UCSD-AML1 (cell line): Measurements from ENCODE around the gene UXS1.

Source experiments
- DNase-seq: peaks from one replicate; lab custom pipeline; 2025; ENCODE audit not compliant: unreplicated experiment; lab: John Stamatoyannopoulos, UW

Gene UXS1

GRCh38 chr2:106090916-106091618, 103.0 kb downstream of the UXS1 start:
- no peak for DNase-seq

- no peak for DNase-seq
These were observed 104.5 kb downstream of the UXS1 start for GRCh38 chr2:106089611-106090010.

GRCh38 chr2:106085181-106085940, 108.7 kb downstream of the UXS1 start:
- DNase-seq, result no peak

- DNase-seq, result no peak
These were observed 113.1 kb downstream of the UXS1 start for GRCh38 chr2:106080959-106081358.

GRCh38 chr2:106078096-106078495, 116.0 kb downstream of the UXS1 start:
- DNase-seq, result no peak

- no peak for DNase-seq
These were observed 117.2 kb downstream of the UXS1 start for GRCh38 chr2:106076941-106077340.

GRCh38 chr2:106075048-106075447, 119.1 kb downstream of the UXS1 start:
- DNase-seq, result no peak

GRCh38 chr2:106073678-106074406, 120.3 kb downstream of the UXS1 start:
- DNase-seq, result no peak

- no peak for DNase-seq
These were observed 123.9 kb downstream of the UXS1 start for GRCh38 chr2:106070181-106070580.

GRCh38 chr2:106068451-106068850, 125.7 kb downstream of the UXS1 start:
- DNase-seq, result no peak

GRCh38 chr2:106065983-106066820, 127.9 kb downstream of the UXS1 start:
- DNase-seq, result no peak

- DNase-seq, result no peak
These were observed 128.7 kb downstream of the UXS1 start for GRCh38 chr2:106065268-106065982.

- DNase-seq, result no peak
These were observed 130.9 kb downstream of the UXS1 start for GRCh38 chr2:106063181-106063580.

GRCh38 chr2:106062627-106063026, 131.5 kb downstream of the UXS1 start:
- no peak for DNase-seq

- no peak for DNase-seq
These were observed 132.3 kb downstream of the UXS1 start for GRCh38 chr2:106061611-106062349.

- no peak for DNase-seq
These were observed 134.6 kb downstream of the UXS1 start for GRCh38 chr2:106059416-106060065.

GRCh38 chr2:106058469-106059137, 135.5 kb downstream of the UXS1 start:
- DNase-seq, result no peak

GRCh38 chr2:106057206-106057605, 136.9 kb downstream of the UXS1 start:
- DNase-seq, result no peak
